ENCODE results near the gene EP400. TPM values are rescaled to one million over a fixed set of nuclear protein-coding genes. Genes with fewer than 3 reads are reported as not detected.

Gene EP400
- total and polyA plus RNA-seq, 9 of the 15 experiments (the other 6 are each of a cell fraction or from before 2014, with no cell fraction given): 4.5 to 58.0 (median 7.0) TPM

- no TSS peak for BruUV-seq (replicated peaks)
- CTCF ChIA-PET (ENCODE audit: low intra/inter-chr PET ratio): no interaction called here
- intact Hi-C loops (cut with micrococcal nuclease): no loop called here
- TF ChIP-seq GTF2E2 (tag; IDR thresholded peaks at IDR 0.05): no peak
- TF ChIP-seq EZH2 (IDR thresholded peaks at IDR 0.05; ENCODE audit: borderline replicate concordance, low read depth, low read length): no peak
- TF ChIP-seq, protein P1, sequence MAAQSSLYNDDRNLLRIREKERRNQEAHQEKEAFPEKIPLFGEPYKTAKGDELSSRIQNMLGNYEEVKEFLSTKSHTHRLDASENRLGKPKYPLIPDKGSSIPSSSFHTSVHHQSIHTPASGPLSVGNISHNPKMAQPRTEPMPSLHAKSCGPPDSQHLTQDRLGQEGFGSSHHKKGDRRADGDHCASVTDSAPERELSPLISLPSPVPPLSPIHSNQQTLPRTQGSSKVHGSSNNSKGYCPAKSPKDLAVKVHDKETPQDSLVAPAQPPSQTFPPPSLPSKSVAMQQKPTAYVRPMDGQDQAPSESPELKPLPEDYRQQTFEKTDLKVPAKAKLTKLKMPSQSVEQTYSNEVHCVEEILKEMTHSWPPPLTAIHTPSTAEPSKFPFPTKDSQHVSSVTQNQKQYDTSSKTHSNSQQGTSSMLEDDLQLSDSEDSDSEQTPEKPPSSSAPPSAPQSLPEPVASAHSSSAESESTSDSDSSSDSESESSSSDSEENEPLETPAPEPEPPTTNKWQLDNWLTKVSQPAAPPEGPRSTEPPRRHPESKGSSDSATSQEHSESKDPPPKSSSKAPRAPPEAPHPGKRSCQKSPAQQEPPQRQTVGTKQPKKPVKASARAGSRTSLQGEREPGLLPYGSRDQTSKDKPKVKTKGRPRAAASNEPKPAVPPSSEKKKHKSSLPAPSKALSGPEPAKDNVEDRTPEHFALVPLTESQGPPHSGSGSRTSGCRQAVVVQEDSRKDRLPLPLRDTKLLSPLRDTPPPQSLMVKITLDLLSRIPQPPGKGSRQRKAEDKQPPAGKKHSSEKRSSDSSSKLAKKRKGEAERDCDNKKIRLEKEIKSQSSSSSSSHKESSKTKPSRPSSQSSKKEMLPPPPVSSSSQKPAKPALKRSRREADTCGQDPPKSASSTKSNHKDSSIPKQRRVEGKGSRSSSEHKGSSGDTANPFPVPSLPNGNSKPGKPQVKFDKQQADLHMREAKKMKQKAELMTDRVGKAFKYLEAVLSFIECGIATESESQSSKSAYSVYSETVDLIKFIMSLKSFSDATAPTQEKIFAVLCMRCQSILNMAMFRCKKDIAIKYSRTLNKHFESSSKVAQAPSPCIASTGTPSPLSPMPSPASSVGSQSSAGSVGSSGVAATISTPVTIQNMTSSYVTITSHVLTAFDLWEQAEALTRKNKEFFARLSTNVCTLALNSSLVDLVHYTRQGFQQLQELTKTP (IDR thresholded peaks at IDR 0.05; ENCODE audit: low read depth in 1 of 2, partially characterized antibody in 2 of 2): no peak
- TF ChIP-seq RAD51 (IDR thresholded peaks at IDR 0.05; ENCODE audit: borderline replicate concordance, low read depth): no peak
- TF ChIP-seq MGA (IDR thresholded peaks at IDR 0.05): peak; percentile 38; the same call in 1 of the 2 replicates
- TF ChIP-seq POLR2G (IDR thresholded peaks at IDR 0.05; ENCODE audit: low read depth, low read length): peak; percentile 54; the same call in 1 of the 2 replicates
- TF ChIP-seq ETV5 (CRISPR knock-in tag; IDR thresholded peaks at IDR 0.05; ENCODE audit: low read depth): no peak
Measured at GRCh38 chr12:132130690-132131089, 180.9 kb downstream of the EP400 start.

More at GRCh38 chr12:132130690-132131089, 180.9 kb downstream of the EP400 start:
- Histone ChIP-seq H3K9me3 (replicated peaks; ENCODE audit: control insufficient read depth, insufficient read depth, low read depth, low read length) (no peaks in the 10 kb centered on the region; the same call in none of the 2 replicates), H3K27me3 (ENCODE audit: control insufficient read depth in 2 of 2, insufficient read depth in 2 of 2, low read length in 2 of 2) (no peaks in the 10 kb centered on the region), H3K36me3 (ENCODE audit: control insufficient read depth, insufficient read depth, low read length) (peaks cover 34% of the 10 kb centered on the region), H3K4me2 (ENCODE audit: insufficient read depth, low read length) (no peak overlapping the region), H2AFZ (ENCODE audit: low read depth, low read length) (no peak overlapping the region), H3K27ac (ENCODE audit: extremely low read depth, low read depth, low read length) (no peak overlapping the region), H3K9me1 (ENCODE audit: control insufficient read depth, insufficient read depth, low read length) (no peaks in the 10 kb centered on the region), H3K9ac (ENCODE audit: insufficient read depth in 1 of 2, low read depth in 2 of 2, low read length in 2 of 2) (no peak overlapping the region), H4K20me1 (replicated peaks; ENCODE audit: control insufficient read depth, insufficient read depth, low read length) (no peaks in the 10 kb centered on the region), H3K4me1 (replicated peaks in 1 of 2; ENCODE audit: control insufficient read depth in 2 of 2, insufficient read depth in 2 of 2, low read length in 2 of 2) (peaks cover 0 to 20% of the 10 kb centered on the region in 2 experiments; a peak in 2 of 5 replicates), H3K79me2 (ENCODE audit: control insufficient read depth, insufficient read depth, low read length) (no peaks in the 10 kb centered on the region), H3K4me3 (no peak overlapping the region)
- FAIRE-seq (no peak), ATAC-seq (no peak), DNase-seq (ENCODE audit: extremely low read depth in 1 of 4, low spot score in 3 of 4) (no peak)
- 85% methylated on average over 12 of the region's 14 CpGs for WGBS (ENCODE audit: insufficient coverage, low coverage, missing lambda C conversion rate)
- in situ Hi-C loops (cut with MboI): no loop called here
- POLR2A ChIA-PET: interaction anchor here (0.6 kb wide), 1 partner anchor 154 kb away, joined by 3 read pairs; no protein-coding TSS in a partner anchor
